ENCODE measurements around the gene PRG3.
A peak's percentile ranks its signal among the peaks of the same experiment; 100 is the strongest.

PRG3 gene, protein sequence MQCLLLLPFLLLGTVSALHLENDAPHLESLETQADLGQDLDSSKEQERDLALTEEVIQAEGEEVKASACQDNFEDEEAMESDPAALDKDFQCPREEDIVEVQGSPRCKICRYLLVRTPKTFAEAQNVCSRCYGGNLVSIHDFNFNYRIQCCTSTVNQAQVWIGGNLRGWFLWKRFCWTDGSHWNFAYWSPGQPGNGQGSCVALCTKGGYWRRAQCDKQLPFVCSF

DNA sequence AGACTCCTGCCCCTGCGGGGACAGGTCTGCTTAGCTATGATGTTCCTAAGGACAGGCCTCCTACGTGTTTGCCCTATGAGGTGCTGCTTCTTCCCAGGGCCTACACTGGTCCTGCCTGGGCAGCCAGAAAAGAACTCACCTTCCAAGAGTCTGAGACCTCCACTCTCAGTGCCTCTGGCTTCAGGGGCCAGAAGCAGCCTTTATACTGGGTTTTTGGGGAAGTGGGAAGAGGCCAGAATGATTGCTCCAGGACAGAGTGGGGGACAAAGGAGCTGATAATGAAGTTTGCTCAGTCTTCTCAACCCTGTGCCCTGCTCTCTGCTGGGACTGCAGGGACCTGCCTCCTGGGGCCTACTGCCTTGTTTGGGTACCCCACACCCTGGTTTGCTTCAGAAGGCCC lies at the start of gene PRG3:
TSS of gene PRG3 (minus strand) at position 176 of the 400 bp plus-strand sequence. CDS start 442 bp downstream, outside the sequence.
- DNase-seq: no peak

DNA sequence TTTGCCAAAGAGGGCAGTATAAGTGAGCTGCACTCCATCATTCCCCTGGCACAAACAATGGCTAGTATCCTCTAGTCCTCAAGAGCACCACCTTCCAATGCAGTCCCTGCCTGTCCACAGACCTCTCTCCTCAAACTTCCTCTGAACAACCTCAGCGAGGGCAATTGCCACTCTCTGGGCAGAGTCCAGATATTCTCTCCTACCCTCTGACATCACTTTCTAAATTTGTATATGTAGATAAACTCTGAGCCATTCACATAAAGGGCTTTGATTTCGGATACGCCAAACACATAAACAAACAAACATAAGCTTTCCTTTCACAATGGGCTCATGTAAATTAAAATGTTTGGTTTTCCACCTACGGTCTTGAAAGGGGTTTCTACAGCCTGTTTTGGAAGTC lies 49.0 kb upstream of the PRG3 start:
- DNase-seq: no peak

DNA sequence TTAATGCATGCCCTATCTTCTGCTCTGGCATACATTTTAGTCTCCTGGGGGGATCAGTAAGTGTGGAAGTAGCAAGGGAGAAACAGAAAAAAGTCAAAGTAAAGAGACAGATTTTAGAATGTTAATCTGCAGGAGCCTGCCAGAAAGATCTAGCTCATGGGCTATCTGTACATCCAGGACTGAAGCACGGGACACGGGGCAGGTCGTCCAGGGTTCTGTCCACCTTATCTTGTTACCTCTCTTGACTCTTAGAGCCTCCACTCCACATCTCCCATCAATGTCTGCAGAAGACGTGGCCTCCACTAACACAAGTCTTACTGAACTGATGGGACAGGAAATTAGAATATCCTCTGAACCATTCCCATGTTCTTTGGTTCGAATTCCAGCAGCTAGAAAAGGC lies 47.7 kb upstream of the PRG3 start:
- DNase-seq: no peak

DNA sequence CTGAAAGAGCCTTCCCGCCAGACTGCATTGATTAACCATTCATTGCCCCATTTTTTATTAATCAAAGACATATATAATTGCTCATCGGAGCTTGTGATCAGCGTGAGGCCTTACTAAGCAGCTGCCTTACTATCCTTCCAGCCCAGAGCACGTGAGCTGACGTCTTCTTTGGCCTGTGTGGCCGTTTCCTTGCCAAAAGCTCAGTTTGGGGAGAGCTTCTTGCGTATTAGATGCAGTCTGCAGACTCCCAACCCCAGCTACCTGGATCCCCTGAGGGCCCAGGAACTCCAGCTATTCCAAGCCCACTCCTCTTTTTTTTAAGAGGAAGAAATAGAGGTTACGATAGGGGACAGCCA lies 46.8 kb upstream of the PRG3 start:
- no peak for DNase-seq

DNA sequence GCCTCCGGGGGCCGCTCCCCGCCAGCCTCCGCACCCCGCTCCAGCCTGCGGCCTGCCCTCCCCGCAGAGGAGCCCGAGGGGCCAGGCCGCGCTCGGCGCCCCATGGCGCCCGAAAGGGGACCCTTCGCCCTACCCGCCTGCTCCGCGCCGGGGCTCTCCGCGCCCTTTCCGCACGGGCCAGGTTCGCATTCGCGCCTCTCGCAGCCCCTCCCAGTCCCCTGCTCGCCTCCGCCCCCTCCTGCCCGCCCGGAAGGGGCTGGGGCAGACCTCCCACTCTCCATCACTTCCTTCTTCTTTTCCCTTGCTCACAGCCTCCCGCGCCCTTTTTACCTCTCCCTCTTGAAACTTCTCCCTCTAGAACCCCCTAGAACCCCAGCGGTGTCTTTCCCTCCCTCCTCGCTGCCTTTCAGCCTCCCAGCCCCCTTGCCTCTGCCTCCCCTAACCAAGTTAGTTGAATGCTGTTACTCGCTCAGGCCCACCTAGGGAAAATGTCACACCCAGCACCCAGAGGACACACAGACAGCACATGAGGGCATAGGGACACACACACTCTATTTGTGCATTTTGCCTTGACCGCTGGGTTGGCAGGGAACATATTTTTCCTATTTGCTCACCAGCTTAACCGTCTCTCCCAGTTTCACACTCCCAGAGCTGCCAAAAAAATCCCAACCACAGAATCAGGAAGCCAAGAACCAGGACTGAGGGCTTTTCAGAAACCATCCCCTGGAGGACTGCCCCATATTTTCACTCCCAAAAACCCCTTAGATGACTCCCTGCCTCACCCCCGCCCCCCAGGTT lies 46.2 kb upstream of the PRG3 start, which contains the start of gene SLC43A3:
TSS of gene SLC43A3 (minus strand) at position 193 of the 798 bp plus-strand sequence. CDS start 949 bp downstream, outside the sequence.
- peak; percentile 41 for DNase-seq

DNA sequence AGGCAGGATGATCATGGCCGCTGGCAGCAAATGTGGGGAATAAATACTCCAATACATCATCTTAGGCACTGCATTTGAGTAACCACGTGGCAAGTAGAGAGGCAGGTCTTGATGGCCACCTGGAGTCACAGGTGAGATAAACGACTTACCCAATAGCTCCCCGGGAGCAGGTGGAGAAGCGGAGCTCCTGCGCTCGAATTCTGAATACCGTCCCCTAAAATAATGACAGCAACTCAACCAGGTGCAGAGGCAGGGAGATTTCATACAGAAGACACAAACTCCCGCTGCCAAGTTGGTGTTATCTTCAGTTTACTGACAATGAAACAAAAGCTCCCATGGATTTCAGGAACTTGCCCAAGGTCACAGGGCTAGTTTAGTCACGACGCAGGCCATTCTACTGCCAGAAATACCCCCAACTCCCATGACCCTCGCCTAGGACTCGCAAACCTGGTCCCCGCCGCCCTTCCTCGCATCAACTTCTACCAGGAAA lies 45.5 kb upstream of the PRG3 start:
- no peak for DNase-seq

DNA sequence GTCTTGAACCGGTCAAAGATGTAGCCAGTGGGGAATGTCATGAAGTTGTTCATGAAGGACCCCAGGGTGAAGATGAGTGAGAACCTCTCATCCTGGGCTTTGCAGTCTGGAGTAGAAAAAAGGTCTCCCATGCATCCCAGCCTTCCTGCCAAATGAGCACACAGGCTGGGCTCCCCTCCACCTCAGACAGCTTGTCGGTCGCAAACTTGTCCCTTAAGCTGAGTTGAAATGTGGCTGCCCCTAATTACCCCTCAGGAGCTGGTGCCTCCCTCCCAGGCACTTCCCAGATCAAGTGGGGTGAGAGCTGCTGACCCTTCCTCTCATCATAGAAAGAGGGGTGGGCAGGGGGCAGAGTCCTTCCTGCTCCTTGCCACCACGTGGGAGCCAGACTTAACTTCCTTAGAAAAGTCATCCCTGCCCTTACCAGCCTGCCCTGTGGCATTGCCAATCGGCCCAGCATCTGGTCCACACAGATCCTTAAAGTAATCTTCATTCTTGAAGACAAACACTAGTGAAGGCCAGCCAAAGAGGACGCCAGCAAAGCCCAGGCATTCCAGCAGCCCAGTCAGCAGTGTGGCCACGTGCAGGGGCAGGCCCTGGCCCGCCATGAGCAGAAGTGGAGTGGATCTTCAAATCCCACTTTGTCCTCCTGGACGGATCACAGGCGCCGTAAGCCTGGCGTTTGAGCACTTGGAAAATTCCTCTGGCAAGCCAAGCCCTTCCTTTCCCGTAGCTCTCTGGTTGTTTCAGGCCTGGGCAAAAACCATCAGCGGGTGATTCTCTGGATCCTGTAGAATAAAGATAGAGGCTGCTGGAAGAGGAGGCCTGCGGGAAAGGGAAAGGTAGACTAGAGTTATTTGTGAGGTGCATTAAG lies 44.9 kb upstream of the PRG3 start:
- DNase-seq: no peak

DNA sequence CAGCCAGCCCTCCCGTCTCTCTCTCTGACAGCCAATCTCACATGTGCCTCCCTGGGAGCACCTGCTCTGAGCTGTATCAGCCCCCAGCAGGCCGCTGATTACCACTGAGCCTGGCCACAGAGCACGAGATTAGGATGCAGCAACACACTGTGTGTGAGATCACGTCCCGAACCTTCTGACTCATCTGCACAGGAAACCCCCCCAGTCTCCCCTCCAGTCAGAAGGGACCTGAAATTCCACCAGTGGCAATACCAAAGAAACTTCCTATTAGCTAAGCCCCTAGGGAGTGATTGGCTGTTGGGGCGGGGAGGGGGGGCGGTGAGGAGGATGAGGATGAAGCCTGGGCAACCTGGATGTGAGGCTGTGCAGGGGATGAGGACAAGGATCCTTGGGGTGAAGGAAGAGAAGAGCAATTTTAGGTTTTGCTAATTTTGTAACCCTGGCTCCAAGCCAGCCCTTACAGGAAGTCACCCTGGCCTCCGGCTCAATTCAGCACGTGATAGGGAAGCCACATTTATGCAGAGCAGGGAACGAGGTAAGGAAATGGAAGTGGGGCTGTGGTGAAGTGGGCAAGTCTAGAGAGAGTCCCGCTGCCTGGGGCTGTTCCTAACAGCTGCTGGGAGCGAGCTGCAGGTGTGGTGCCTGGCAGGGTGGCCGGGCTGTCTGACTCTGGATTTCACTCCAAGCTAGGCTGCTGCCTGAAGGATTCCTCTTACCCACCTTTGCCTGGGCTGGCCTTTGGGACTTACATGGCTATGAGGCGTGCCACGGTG lies 44.0 kb upstream of the PRG3 start:
- DNase-seq: peak; percentile 45

DNA sequence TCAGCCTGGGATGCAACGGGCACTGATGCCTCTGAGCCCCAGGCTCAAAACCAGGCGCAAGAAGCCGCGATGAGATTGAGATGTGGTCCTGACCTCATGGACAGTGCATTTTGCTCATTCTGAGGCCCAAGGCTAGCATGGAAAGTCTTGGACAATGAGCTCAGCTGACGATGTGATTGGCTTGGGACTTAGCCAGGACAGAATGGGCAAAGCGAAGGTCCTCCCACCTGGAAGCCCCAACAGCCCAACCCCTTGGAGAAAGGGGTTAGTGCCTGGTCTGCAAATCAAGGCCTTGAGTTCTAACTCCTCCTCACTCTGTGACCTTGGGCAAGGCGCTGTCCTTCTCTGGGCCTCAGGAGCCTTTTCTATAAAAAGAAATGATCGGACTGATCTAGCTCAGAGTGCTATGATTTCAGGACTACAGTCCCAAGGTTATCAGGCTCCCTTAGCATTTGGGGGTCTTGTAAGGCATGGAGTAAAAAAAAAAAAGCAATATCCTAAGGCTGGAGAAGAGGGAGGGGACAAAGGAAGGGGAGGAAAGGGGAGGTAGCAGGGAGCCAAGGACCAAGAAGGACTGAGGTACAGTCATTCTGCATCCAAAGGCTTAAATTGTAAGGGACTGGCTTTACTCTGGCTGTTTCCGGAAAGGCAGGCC lies 43.3 kb upstream of the PRG3 start:
- DNase-seq: no peak

DNA sequence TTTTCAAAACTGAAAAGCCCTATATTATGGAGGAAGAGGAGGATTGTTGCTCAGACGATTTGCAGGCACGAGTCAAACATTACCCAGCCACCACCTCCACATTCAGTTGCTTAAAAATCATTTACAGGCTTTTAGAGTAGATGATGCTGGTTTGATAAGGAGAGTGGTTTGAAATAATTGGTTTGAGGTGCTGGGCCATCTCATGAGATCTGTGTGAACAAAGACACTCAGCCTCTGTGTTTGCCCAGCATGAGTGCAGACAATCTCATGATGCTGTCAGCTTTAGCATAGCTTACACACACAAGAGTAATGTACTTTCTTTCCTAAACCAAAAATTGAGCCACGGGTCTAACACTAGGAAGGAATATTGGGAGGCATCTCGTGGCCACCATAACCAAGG lies 41.7 kb upstream of the PRG3 start:
- no peak for DNase-seq

DNA sequence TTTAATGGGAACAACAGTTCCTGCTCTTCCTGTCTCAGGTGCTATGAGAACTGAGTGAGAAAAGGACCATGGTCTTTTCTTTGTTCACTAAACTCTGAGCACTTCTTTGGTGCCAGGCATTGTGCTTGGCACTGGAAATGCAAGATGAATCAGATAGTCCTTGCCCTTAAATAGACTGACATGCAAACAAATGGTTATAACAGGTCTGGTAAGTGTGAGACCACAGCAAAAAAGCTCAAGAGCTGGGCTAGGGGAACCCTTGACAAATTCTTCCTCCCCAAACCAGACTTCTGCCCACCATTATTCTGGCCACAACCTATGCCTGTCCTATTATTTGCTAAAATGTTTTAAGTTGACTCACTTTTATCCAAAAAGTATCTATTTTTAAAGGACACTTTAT lies 40.9 kb upstream of the PRG3 start:
- DNase-seq: no peak

DNA sequence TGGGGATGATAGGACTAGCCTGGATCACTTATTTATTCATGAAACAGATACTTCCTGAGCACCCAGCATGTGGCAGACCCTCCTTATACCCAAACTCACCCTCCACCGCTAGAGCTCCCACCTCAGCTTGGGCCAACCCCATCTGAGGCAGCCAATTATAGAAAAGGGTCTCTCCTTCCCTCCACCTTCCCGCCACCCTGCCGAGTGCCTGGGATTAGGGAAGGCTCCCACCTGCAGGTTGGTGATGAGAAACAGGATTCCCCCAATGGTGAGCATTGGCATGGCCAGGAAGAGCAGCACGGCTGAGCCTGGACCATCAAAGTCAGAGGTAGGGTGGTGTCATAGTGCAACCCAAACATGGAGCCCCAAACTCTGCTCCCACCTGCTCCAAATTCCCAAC lies 40.1 kb upstream of the PRG3 start:
- DNase-seq: no peak

DNA sequence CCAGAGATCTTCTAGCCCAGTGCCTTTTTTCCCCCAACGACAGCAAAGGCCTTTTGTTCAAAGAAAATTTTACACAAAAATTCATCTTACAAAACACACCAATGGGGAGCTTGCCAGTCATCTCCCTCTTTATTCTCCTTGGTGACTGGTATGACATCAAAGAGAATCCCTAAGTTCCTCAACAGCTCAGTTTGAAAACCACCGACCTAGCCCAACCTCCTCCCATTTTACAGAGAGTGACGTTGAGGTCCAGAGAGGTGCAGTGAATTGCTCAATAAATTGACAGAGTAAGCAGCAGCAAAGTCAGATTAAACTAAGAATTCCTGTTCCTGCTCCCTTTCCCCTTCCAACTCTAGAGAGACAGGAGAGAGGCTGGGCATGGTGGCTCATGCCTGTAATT lies 38.2 kb upstream of the PRG3 start:
- no peak for DNase-seq

DNA sequence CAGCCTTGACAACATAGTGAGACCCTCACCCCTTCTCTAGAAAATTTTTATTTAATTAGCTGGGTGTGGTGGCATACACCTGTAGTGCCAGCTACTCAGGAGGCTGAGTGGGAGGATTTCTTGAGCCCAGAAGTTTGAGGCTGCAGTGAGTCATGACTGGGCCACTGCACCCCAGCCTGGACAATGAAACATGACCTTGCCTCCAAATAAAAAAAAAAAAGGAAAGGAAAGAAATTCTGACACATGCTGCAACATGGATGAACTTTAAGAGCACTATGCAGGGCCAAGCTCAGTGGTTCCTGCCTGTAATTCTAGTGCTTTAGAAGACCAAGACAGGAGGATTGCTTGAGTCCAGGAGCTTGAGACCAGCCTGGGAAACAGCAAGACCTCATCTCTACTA lies 37.2 kb upstream of the PRG3 start:
- DNase-seq: no peak

DNA sequence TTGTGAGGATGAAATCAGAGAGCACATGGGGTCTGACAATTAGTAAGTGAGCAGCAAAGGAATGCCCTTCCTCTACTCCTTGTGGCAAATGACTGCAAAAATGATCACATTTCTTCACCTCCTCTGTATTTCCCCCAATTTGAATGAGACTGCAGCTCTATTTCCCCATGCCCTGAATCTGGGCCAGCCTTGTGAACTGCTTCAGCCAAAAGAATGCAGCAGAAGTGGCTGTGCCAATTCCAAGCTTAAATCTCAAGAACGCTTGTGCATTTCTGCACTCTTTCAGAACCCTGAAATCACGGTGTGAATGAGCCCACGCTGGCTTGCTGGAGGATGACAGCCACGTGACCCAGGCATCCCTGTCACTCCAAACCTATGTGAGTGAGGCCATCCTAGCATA lies 36.1 kb upstream of the PRG3 start:
- no peak for DNase-seq

DNA sequence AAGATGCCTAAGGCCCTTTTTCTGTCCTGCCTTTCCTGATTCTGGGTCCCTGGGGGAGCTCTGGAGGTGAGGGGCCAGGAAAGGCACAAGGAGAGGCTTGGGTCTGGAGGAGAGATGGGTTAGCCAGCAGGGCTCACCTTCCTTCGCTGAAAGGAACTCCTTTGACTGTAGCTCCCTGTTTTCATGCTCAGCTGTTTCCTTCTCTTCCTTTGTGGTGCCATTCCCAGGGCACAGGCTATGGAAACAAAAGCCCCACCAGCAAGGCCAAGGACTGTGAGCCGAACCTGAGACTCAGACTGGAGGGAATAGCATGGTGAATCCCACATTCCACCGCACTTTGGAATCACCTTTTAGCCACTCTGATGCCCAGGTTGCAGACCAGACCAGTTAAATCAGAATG lies 35.5 kb upstream of the PRG3 start:
- no peak for DNase-seq

DNA sequence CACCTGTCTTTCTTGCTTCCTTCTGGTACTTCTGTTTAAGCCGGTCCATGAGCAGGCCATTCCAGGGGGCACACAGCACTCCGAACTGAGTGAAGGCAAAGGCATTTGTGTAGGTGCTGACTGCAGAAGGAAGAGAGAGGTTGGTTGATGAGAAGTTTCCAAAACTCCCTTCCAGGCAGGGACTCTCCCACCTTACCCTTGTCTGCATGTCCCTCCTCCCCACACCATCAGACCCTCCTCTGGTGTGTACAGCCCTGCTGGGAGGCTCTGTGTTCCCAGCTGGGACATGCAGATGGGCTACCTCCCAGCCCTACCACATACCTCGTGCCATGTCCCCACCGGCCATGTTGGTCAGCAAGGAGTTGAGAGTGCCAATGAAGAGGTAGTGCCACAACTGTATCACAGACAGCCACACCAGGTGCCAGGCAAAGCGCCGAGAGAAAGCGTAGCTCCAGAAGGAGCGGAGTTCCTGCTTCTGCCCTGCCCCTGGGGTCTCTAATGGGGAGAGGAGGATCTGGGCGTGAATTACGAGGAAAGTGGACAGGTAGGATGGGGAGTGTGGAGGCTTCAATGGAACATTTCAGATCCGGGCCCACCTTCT lies 33.8 kb upstream of the PRG3 start:
- DNase-seq: no peak

DNA sequence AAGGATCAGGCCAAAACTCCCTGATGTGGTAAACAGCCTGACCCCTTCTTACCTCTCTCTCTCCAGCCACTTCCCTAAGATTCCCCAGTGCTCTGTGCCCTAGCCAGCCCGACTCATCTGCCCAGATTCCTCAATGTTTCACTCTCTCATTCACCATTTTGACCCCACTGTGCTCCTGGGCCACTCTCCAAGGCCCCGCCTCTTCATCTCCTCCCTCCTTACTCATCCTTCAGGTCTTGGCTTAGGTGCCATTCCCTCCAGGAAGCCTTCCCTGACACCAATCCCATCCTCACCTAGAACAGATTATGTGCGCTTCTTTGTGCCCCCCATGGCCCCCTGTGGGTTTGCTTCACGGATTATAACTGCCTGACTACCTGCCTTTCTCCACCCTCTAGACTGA lies 32.7 kb upstream of the PRG3 start:
- no peak for DNase-seq

DNA sequence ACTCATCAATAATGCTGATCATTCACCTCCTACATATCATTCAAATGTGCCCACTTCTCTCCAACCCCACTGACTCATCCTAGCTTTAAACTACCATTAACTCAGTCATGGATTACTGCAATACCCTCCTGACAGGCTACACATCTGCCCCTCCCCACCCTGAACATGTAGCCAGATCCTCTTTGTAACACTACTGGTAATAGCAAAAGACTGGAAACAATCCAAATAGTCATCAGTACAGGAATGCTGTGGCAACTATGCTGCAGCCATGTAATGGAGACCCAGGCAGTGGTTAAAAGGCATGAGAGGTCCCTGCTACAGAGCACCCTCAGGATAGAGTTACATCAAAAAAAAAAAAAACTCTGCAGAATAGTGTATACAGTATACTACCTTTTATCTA lies 29.3 kb upstream of the PRG3 start:
- DNase-seq: no peak

DNA sequence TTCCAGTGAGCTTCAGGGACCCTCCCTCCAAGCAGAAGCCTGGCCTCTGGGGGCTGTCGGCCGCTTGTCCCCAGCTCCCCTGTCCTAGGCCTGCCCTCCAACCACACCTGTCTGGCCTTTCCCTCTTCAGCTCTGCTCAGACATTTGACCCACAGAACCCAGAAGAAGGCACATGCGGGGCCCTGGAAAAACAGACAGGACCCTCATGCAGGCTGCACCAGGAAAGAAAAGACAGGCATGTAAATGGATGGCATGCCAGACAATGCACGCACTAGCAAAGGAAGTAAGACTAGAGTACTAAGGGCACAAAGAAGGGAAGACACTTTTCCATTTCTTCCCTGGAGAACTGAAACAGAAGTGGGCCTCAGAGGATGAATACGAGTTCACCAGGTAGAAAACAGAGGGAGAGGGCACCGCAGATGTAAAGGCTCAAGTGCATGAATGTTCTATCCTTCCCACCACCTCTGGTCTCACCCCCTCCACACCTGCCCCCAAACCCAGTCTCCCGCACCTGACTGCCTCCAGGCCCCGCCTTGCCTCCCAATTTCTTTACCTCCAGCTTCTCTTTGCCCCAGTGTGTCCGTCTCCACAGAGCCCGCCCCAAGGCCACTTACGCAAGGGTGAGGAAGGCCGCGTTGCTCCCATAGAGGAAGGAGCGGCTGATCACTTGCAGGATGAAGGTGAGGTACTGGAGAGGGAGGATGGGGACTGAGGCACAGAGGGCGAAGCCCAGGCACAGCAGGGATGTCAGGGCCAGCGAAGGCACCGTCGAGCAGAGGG lies 28.6 kb upstream of the PRG3 start:
- DNase-seq: no peak

DNA sequence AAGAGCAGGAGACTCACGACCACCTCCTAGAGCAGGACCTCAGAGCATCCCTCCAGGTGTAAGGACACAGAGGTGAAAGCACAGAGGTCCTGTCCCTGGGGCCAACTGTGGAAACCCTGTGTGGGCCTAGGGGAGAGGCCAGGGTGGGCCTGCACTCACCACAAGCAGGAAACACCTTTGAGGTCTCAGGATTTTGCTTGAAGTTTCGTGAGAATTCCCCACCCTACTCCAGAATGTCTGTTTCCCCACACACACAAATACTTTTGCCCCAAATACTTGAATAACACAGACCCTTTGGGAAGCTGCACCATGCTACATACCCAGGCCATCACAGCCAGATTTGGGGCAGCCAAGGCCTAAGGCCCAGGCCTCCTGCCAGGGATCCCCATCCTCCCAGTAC lies 27.8 kb upstream of the PRG3 start:
- no peak for DNase-seq
